HTR-8/SVneo (cell line): ENCODE data around the gene GNG7.

ENCODE experiments used
- DNase-seq: peaks from one replicate; pipeline ENCODE4 v3.0.0; 2011; ENCODE audit warnings: low spot score, mixed read lengths; ENCODE audit not compliant: insufficient read length
- FAIRE-seq: peaks from 2 replicates; lab custom pipeline; 2011; peaks lifted over from hg19 to GRCh38; lab: Jason Lieb, UNC

Gene GNG7

DNA sequence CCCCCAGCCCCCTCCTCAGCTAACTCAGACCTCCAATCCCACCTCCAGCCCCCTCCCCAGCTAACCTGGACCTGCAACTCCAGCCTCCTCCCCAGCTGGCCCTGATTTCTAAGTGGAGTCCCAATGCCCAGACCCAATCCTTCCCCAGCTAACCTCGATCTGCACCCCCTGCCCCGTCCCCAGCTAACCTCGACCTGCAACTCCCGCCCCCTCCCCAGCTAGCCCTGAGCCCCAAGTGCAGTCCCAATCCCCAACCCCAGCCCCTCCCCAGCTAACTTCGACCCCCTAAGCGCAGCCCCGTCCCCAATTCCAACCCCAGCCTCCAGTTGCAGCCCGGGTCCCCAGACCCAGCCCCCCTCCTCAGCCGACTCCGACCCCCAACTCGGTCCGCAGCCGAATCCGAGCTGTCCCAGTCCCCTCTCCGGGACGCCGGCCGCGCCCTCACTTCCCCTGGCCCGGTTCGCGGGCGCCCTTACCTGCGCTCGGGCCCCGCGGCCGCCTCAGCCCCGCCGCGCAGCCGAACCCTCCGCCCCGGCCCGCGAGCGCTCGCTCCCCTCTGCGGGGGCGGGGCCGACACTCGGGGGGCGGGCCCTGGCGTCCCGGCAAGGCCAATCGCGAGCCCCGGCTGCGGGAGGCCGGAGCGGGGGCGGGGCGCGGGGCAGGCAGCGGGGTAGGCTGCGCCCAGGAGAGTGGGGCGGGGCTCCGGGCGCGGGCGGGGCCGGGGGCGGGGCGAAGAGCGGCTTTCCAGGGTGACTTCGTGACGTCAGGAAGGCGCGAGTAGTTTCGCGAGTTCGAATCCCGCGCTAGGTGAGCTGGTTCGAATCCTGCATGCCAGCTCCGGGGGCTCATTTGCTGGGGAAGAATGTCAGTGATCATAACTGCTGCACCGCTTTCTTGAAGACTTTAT is at the start of gene GNG7:
Gene GNG7 (minus strand): TSS at position 525 of the 907 bp plus-strand sequence. CDS start 182,006 bp downstream, outside the sequence.
- no peak for FAIRE-seq

DNA sequence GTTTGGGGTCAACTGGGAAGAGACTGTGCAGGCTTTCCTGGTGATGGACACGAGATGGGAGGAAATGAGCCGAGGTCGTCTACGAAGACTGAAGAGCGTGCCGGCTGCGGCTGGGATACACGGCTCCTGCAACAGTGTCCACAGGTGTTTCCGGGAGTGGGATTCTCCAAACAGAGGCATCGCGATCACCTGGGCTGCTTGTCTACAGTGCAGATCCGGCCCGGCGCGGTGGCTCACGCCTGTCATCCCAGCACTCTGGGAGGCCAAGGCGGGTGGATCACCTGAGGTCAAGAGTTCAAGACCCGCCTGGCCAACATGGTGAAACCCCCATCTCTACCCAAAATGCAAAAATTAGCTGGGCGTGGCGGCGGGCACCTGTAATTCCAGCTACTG is 48.9 kb upstream of the GNG7 start:
- no peak for FAIRE-seq

More for the DNA sequence above, at the start of gene GNG7:
- peak; percentile 94 for DNase-seq

DNA sequence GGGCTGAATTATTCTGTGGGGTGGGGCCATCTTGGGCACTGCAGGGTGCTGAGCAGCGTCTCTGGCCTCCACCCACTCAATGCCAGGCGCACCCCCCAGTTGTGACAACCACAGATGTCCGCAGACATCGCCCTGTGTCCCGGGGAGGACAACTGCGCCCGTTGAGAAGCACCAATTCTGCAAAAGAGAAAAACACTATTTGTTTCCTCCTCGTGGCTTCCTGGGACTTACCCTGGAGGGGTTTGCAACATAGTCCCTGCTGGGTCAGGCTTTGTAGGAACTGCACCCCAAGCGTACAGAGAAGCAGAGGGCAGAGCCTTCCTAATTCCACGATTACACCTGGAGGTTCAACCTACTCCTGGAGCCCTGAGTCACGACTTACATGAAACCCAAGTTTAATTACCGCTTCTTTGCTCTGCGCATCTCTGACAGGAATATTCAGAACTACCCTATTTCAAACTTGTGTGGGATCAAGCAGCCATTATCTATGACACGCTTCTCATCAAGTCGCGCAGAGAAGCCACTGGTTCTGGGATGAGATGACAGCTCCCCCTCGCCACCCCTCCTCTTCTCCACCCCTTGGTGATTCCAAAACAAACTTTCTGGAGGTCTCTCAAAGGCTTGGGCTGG is 48.4 kb upstream of the GNG7 start:
- FAIRE-seq = no peak
- DNase-seq = no peak

More for the DNA sequence above, 48.9 kb upstream of the GNG7 start:
- no peak for DNase-seq

DNA sequence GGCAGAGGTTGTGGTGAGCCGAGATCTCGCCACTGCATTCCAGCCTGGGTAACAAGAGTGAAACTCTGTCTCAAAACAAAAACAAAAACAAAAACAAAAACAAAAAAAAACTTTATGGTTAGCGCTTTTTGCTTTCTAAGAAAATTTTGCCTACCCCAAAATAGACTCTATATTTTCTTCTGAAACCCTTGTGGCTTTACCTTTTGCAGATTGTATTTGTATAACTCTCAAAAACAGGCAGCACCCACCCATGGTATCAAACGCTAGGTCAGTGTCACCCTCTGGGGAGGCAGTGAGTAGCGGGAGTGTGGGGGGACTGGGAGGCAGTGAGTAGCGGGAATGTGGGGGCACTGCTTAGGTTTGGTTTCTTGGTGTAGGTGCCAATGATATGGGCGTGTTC is 44.9 kb upstream of the GNG7 start:
- FAIRE-seq (no peak), DNase-seq (no peak)

DNA sequence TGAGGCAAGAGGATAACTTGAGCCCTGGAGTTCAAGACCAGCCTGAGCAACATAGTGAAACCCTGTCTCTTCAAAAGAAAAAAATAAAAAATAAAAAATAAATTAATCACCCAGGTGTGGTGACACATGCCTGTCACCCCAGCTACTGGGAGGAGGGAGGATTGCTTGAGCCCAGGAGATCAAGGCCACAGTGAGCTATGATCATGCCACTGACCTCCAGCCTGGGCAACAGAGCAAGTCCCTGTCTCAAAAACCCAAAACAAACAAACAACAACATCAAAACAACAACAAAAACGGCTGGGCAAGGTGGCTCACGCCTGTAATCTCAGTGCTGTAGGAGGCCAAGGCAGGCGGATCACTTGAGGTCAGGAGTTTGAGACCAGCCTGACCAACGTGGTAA is 41.6 kb upstream of the GNG7 start:
- DNase-seq (no peak), FAIRE-seq (no peak)

DNA sequence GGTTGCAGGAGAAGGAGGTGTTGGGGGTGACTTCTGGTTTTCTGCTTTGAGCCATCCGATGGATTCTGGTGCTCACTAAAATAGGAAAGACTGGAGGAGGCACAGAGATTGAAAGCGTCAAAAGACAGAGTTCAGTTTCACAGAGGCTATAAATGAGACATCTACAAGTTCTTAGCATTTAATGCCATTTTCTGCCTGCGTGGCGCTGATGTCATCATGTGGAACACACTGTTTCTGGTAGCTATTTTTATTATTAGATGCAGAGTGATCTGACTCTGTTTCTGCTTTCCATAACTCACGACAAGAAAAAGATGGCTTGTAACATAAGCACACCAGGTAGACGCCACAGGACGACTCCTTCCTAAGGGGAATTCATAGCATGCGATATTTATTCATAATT is 40.6 kb upstream of the GNG7 start:
- no peak for FAIRE-seq
- DNase-seq = no peak

DNA sequence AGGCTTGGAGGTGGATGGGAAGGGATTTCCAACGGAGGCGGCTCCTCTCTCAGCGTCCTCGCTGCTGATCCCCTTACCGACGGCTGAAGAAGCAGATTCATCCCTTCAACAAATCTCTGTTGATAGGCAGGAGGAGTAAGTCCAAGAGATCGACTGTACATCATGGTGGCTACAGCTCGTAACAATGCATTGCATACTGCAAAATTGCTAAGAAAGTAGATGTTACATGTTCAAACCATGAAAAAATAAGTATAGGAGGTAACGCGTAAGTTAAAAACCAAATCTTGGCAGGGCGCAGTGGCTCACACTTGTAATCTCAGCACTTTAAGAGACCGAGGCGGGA is 37.8 kb upstream of the GNG7 start:
- no peak for DNase-seq
- no peak for FAIRE-seq

DNA sequence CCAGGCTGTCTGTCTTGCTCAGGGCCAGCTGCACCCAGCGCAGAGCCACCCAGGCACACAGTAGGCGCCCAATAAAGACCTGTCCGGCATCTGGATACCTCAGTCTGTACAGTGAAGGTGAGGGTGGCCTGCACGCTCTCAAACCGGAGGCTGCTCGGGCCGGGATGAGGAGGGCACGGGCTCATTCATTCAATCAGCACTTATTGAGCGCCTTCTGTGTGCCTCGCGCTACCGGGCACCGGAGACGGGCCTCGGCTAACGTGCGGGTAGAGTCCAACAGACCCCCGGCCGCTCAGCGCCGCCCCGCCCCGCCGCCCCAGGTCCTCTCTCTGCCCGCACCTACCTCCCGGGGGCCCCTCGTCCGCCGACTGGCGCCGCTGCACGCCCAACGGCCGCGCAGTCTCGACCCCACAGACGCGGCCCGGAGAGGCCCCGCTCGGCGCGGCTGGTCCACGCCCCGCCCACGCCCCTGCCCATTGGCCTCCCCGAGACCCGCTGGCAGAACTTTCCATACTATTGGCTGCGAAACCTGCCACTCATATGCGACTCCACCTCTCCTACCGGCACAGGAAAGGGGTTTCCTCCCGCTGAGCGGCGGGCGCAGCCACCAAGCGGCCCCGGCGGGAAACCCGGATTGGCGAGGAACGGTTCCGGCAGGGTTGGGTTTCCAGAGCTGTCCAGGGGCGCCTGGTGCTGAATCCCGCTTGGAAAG is 37.3 kb upstream of the GNG7 start, which contains the start of gene SLC39A3:
Gene SLC39A3 (minus strand): TSS at position 416 of the 712 bp plus-strand sequence. CDS start 2,760 bp downstream, outside the sequence.
- peak; percentile 69 for FAIRE-seq
- DNase-seq = peak; percentile 99

DNA sequence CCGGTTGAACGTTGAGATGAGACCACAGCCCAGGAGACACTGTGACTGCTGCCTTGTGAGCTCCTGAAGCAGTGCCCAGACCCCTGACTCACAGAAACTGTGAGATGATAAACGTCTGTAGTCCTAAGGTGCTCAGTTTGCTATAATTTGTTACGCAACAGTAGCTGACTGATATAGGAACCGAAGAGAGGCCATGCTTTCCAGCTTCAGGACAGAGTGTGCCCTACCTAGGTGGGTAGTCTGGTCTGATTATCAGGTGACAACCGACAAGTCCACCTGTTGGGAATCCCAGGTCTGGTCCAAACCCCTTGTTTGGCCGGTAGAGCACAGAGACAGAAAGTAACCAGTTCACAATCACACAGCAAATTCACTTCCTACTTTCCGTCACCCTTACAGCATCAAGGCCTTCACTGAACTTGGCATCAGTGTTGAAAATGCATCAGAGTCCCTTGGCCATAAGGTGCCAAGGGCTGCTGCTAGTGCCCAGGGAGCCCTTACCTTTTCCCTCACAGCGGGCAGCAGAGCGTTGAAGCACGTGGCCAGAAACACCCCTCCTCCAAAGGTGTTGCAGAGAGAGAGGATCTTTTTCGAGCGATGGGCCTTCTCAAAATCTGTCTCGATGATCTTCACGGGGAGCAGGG is 34.2 kb upstream of the GNG7 start:
- FAIRE-seq (no peak), DNase-seq (no peak)

DNA sequence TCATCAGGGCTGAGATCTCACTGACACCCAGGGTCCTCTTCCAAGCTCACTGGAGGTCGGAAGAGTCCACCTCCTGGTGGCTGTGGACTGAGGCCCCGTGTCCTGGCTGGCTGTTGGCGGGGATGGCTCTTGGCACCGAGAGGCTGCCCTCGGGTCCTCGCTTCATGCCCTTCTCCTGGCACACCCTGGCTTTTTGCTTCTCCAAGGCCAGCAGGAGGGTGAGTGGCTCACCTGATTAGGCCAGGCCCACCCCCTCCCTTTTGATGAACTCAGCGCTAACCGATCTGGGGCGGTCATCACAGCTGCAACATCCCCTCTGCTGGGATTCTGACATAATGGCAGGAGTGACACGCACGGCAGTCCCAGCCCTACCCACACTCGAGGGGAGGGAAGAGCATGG is 32.9 kb upstream of the GNG7 start:
- no peak for FAIRE-seq
- DNase-seq = no peak

DNA sequence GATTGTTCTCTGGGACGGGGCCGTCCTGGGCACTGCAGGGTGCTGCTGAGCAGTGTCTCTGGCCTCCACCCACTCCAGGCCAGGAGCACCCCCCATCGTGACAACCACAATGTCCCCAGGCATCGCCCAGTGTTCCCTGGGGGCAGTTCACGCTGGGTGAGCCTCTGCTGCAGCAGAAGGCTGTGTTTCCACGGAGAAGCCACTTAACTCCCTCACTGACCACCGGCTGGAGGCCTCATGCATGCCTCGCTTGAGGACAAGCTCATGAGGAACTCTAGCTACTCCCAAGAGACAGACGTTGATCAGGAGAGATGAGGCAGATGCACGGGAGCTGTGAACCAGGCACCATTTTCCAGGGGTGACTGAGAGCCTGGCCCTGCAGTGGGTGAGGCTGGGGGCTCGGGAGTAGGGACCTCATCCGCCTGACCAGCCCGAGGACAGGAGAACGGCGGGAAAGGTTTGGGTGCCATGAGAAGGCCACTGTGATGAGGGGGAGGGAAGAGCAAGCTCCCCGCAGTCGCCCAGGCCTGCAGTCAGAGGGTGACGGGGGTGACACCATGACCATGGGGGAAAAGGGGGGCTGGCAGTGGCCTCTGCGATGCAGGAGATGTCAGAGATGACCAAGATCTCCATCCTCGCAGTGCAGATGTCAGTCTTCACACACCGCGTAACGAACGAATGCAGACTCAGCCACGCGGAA is 32.2 kb upstream of the GNG7 start:
- FAIRE-seq (no peak), DNase-seq (no peak)

DNA sequence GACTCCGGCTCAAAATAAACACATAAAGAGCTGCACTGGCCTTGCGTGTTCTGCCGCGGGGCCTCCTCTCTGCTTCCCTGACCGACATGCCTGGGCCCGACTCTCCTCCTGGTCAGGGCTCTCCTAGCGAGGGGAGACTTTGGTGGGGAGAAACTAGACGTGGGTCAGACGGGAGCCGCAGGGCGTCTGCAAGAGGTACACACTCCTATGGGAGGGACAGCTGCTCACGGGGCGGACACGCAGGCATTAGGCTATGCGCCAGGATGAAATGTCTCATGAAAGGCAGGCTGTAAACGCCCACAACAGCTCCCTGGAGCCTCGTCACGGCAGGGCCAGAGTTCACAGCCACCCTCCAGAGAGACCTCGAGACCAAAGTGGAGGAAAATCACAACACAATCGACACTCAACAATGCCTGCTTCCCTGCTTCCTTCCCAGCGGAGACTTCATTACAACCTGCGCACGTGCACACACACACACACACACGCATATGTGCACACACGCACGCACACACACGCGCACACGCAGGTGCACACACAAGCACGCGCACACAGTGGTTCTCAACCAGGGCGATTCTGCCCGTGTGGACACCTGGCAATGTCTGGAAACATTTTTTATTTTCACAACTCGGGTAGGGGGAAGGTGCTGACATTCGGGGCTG is 31.6 kb upstream of the GNG7 start:
- DNase-seq (no peak), FAIRE-seq (no peak)

DNA sequence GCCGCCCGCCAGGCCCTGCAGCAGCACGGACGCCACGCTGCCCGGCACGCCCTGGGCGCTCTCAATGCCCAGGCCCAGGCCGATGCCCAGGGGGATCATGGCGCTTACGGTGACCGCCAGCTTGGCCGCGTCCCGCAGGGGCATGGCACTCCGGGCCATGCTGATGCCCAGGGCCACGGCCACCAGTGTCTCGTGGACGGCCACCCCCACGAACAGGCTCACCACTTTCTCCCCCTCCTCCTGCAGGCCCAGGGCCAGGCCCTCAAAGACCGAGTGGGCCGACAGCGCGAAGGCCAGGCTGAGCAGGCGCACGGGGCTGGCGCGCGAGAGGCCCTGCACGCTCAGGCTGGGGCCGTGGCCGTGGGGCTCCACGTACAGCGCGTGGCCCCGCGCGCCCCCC is 30.4 kb upstream of the GNG7 start:
- FAIRE-seq = no peak
- no peak for DNase-seq

DNA sequence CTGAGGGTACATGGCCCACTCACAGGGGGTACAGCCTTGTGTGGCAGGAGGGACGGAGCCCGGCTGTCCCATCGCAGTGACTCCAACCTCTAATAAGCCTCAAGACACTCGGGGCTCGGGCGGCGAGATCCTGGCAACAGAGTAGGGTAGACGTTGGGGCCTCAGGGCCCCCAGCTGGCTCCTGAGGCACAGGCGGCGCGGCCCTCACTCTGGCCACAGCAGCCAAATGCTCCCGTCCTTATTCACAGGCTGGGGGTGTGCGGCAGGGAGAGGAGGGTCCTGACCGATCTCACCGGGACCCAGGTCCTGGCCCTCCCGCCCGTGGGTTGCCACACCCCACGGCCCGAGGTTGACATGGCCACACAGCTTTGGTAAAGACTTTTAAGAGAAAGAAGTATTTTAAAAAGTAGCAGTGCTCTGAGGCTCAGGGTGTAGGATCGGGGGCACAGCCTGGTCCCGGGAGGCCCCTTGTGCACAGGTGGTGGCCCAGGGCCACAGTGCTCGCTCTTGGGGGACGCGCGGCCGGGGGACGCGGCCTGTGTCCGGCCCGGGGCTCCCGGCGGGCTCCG is 29.7 kb upstream of the GNG7 start:
- no peak for FAIRE-seq
- DNase-seq = no peak

DNA sequence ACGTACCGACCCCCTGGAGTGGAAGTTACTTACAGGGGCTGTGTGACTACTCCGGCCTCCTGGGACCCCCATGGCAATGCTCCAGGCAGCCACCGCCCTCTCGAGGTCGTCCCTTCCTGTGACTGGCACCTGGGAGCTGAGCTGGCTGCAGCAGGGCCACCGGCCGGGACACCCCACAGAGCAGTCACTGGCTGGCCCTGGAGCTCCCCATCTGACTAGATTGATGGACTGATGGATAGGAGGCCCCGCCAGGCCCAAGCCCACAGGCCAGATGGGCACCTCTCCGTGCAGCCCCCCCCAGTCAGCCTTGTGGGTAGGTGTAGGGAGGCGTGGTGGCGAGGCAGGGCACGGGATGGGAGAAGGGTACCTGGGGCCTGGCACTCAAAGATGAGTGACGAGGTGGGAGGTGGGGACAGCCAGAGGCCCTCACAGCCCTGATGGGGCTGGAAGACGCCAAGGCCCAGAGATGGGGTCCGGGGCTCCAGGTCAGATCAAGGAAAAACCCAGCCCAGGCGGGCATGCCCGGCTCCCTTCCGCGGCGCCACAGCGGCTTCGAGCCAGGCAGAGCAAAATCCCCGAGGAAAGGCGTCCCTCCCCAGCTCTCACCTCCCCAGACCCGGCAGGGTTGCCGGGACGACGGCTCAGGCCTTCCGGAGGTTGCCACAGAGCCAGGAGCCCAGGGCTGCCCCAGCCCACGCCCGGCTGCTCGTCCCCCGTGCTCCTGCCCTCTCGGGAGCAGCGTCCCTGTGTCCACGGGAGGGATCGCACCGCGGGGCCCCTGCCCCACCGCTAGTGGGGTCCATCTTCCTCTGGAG is 28.9 kb upstream of the GNG7 start:
- FAIRE-seq (no peak), DNase-seq (no peak)

DNA sequence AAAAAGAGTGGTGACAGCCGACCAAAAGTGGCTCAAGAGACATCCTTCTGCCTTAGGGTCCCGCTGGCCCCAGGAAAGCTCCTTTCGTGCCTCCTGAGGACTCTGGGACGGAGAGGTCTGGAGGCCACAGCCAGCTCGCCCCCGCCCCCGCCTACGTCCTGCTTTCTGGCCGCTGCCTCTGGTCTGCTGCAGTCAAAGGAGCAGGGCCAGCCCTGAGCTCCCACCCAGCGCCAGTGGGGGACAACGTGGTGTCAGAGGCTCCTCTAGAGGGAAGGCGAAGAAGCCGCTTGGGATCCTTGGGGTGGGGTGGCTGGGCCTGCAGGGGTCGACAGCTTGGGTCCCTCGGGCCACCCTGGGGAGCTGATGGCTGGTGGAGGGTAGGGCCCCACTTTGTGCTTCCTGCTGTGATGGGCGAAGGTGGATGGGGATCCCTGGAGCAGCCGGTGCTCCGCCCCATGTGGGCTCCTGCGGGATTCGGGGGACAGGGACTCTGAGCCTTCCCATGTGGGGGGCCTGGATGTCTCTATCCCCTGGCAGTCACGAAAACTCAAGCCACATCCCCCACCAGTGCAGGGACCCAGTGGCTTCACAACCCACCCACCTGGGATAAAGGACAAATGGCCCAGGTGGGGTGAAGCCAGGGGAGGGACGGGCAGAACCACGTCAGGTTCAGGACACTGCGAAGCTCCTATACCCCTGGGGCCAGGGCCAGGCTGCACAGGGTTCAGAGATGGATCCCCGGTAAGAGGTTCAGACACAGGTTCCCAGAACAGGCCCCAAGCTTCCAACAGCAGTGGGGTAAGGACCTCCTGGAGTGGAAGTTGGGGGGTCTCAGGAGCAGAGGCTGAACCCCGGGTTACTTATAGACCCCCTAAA is 27.7 kb upstream of the GNG7 start:
- FAIRE-seq (no peak), DNase-seq (no peak)

DNA sequence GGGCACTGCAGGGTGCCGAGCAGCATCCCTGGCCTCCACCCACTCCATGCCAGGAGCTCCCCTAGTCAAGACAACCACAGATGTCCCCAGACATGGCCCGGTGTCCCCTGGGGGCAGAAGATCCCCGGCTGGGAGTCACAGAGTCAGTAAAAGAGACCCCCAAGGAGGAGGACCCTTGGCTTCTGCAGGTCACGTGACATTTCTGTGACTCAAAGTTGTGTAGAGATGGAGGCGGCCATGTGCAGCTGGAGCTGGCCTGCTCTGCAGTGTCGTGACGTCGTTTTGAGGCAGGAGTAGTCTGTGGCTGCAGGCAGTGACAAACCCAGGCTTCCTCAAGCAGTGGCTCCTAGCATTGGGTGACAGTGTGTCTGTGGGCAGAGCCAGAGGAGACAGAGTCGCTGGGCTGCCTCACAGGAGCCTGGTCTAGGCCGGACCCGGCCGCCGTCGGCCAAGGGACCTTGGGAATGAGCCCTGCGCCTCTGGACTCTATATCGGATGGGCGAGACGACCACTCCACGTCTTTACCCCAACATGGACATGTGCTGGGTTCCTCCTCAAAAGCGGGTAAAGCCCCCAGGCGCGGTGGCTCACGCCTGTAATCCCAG is 26.4 kb upstream of the GNG7 start:
- FAIRE-seq (no peak), DNase-seq (no peak)
